IPS-NIHi7 (cell line): Measurements from ENCODE around the gene EXD3.

Source experiments
- DNase-seq: peaks from one replicate; pipeline ENCODE4 v3.0.0; 2012; ENCODE audit warnings: mixed read lengths; ENCODE audit errors: extremely low spot score

The EXD3 gene

GRCh38 chr9:137317718-137318511 lies 105.0 kb downstream of the EXD3 start:
- no peak for DNase-seq

GRCh38 chr9:137317021-137317717 lies 105.8 kb downstream of the EXD3 start:
- DNase-seq = no peak

- DNase-seq = peak; percentile 82
Observed at GRCh38 chr9:137316012-137316981, 106.7 kb downstream of the EXD3 start.

- DNase-seq = no peak
Observed at GRCh38 chr9:137315581-137316011, 107.4 kb downstream of the EXD3 start.

- no peak for DNase-seq
Observed at GRCh38 chr9:137314561-137315560, 108.1 kb downstream of the EXD3 start.

- DNase-seq = no peak
Observed at GRCh38 chr9:137313956-137314560, 108.9 kb downstream of the EXD3 start.

- no peak for DNase-seq
Observed at GRCh38 chr9:137313326-137313936, 109.5 kb downstream of the EXD3 start.

- no peak for DNase-seq
Observed at GRCh38 chr9:137312852-137313325, 110.1 kb downstream of the EXD3 start.

- DNase-seq = no peak
Observed at GRCh38 chr9:137311986-137312851, 110.7 kb downstream of the EXD3 start.

- DNase-seq = no peak
Observed at GRCh38 chr9:137311171-137311985, 111.6 kb downstream of the EXD3 start.

GRCh38 chr9:137310189-137311052 lies 112.5 kb downstream of the EXD3 start:
- DNase-seq = no peak

GRCh38 chr9:137309368-137310188 lies 113.4 kb downstream of the EXD3 start:
- no peak for DNase-seq

- no peak for DNase-seq
Observed at GRCh38 chr9:137308057-137308619, 114.8 kb downstream of the EXD3 start.

GRCh38 chr9:137307255-137308056 lies 115.5 kb downstream of the EXD3 start:
- DNase-seq = peak; percentile 75

GRCh38 chr9:137306850-137307254 lies 116.1 kb downstream of the EXD3 start:
- DNase-seq = no peak
